Transverse colon (tissue), 3 donors: ENCODE measurements around the gene PTPRG.

Source experiments
- EP300 ChIP-seq: sonication (generic); formaldehyde crosslinking; IDR thresholded peaks from one replicate; pipeline ENCODE4 v1.6.1; 2017; ENCODE audit warnings: antibody characterized with exemption, low read depth
- TF ChIP-seq, protein P1 (sequence below), 5 experiments: fragments of 200-600 bp in 3 of 5; fragments of 450-650 bp in 2 of 5; sonication (generic) in 3 of 5; IDR thresholded peaks; 1 replicate in 2 of 5; 2 replicates in 3 of 5; pipeline ENCODE4 v1.5.1; 2016 to 2017; ENCODE audit warnings: antibody characterized with exemption in 5 of 5, inconsistent platforms in 3 of 5, mild to moderate bottlenecking in 2 of 5, moderate library complexity in 1 of 5

DNA sequence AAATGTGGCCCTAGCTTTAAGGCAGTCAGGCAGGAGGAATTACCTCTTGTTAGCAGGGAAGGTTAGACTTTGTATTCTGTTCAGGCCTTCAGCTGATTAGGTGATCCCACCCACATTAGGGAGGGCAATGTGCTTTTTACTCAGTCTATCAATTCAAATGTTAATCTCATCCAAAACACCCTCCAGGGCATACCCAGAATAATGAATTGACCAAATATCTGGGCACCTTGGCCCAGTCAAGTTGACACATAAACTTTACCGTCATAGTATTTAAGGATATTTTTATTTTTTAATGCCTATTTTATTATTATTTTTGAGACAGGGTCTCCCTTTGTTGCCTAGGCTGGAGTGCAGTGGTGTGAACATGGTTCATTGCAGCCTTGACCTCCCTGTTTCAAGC is 146.1 kb downstream of the PTPRG start:
- TF ChIP-seq, protein P1, sequence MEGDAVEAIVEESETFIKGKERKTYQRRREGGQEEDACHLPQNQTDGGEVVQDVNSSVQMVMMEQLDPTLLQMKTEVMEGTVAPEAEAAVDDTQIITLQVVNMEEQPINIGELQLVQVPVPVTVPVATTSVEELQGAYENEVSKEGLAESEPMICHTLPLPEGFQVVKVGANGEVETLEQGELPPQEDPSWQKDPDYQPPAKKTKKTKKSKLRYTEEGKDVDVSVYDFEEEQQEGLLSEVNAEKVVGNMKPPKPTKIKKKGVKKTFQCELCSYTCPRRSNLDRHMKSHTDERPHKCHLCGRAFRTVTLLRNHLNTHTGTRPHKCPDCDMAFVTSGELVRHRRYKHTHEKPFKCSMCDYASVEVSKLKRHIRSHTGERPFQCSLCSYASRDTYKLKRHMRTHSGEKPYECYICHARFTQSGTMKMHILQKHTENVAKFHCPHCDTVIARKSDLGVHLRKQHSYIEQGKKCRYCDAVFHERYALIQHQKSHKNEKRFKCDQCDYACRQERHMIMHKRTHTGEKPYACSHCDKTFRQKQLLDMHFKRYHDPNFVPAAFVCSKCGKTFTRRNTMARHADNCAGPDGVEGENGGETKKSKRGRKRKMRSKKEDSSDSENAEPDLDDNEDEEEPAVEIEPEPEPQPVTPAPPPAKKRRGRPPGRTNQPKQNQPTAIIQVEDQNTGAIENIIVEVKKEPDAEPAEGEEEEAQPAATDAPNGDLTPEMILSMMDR (IDR thresholded peaks at IDR 0.05) = no peak
- no peak for TF ChIP-seq EP300
